Mesenchymal stem cell (in vitro differentiated cells and primary cell): ENCODE results near the gene PLAC9.
A peak's percentile ranks its signal among the peaks of the same experiment; 100 is the strongest.

Experiments used
- DNase-seq: peaks from one replicate; pipeline ENCODE4 v3.0.0-alpha.2; 2013
- H2AFZ ChIP-seq: one replicate; pipeline ENCODE4 v1.6.1; 2013; ENCODE audit warnings: low read depth, mild to moderate bottlenecking, control low read depth, inconsistent platforms, low read length, moderate library complexity
- H2AK5ac ChIP-seq: 2 replicates; pipeline ENCODE4 v1.6.1; 2013; ENCODE audit warnings: low read length, moderate library complexity, mild to moderate bottlenecking, inconsistent platforms; ENCODE audit not compliant: severe bottlenecking
- H2BK120ac ChIP-seq: one replicate; pipeline ENCODE4 v1.6.1; 2013; ENCODE audit warnings: low read depth, mild to moderate bottlenecking, inconsistent platforms, low read length, moderate library complexity
- H2BK12ac ChIP-seq, 2 experiments: one replicate each; pipeline ENCODE4 v1.6.1; 2013; ENCODE audit warnings: inconsistent platforms in 2 of 2, low read length in 2 of 2, mild to moderate bottlenecking in 2 of 2, moderate library complexity in 2 of 2, control low read depth in 1 of 2
- H2BK15ac ChIP-seq: one replicate; pipeline ENCODE4 v1.6.1; 2013; ENCODE audit warnings: mild to moderate bottlenecking, low read depth, inconsistent platforms; ENCODE audit not compliant: poor library complexity, severe bottlenecking
- H2BK5ac ChIP-seq: 2 replicates; pipeline ENCODE4 v1.6.1; 2013; ENCODE audit warnings: low read depth, mild to moderate bottlenecking, low read length, control low read depth, inconsistent platforms; ENCODE audit not compliant: poor library complexity, severe bottlenecking
- H3K14ac ChIP-seq, 2 experiments: one replicate each; pipeline ENCODE4 v1.6.1; 2013; ENCODE audit warnings: inconsistent platforms in 2 of 2, low read length in 2 of 2, control low read depth in 1 of 2, mild to moderate bottlenecking in 1 of 2, moderate library complexity in 1 of 2
- H3K18ac ChIP-seq, 2 experiments: one replicate each; pipeline ENCODE4 v1.6.1; 2013; ENCODE audit warnings: inconsistent platforms in 2 of 2, low read length in 2 of 2, control low read depth in 1 of 2, low read depth in 1 of 2, mild to moderate bottlenecking in 1 of 2
- H3K23ac ChIP-seq, 2 experiments: one replicate each; pipeline ENCODE4 v1.6.1; 2013; ENCODE audit warnings: inconsistent platforms in 2 of 2, low read length in 2 of 2, mild to moderate bottlenecking in 2 of 2, moderate library complexity in 2 of 2, control low read depth in 1 of 2
- H3K27ac ChIP-seq: 2 replicates; pipeline ENCODE4 v1.5.1; 2013; ENCODE audit warnings: mild to moderate bottlenecking, moderate library complexity, low read length, control low read depth, inconsistent platforms; ENCODE audit not compliant: poor library complexity, severe bottlenecking
- H3K27me3 ChIP-seq, 2 experiments: 2 replicates each; pipeline versions ENCODE4 v1.6.1 to v1.7.0; 2013; ENCODE audit warnings: low read length in 2 of 2, mild to moderate bottlenecking in 2 of 2, moderate library complexity in 2 of 2, control low read depth in 1 of 2, inconsistent platforms in 1 of 2; ENCODE audit not compliant: control insufficient read depth in 1 of 2, insufficient read depth in 1 of 2
- H3K36me3 ChIP-seq, 2 experiments: 2 replicates each; pipeline versions ENCODE4 v1.6.1 to v1.7.0; 2013; ENCODE audit warnings: low read length in 2 of 2, control low read depth in 1 of 2, inconsistent platforms in 1 of 2, low read depth in 1 of 2, mild to moderate bottlenecking in 1 of 2; ENCODE audit not compliant: insufficient read depth in 2 of 2, control insufficient read depth in 1 of 2
- H3K4ac ChIP-seq, 2 experiments: one replicate each; pipeline ENCODE4 v1.6.1; 2013; ENCODE audit warnings: inconsistent platforms in 2 of 2, low read length in 2 of 2, mild to moderate bottlenecking in 2 of 2, moderate library complexity in 2 of 2, control low read depth in 1 of 2, low read depth in 1 of 2
- H3K4me1 ChIP-seq: 2 replicates; pipeline ENCODE4 v1.6.1; 2013; ENCODE audit warnings: low read depth, low read length, control low read depth; ENCODE audit not compliant: control insufficient read depth, insufficient read depth
- H3K4me2 ChIP-seq: 2 replicates; pipeline ENCODE4 v1.6.1; 2013; ENCODE audit warnings: low read length, mild to moderate bottlenecking, inconsistent platforms; ENCODE audit not compliant: poor library complexity, severe bottlenecking
- H3K4me3 ChIP-seq, 2 experiments: 2 replicates each; pipeline versions ENCODE4 v1.5.1 to v1.7.0; 2013; ENCODE audit warnings: low read length in 2 of 2, mild to moderate bottlenecking in 2 of 2, control low read depth in 1 of 2, low read depth in 1 of 2; ENCODE audit not compliant: insufficient read depth in 1 of 2
- H3K79me1 ChIP-seq: replicated peaks from 2 replicates; pipeline ENCODE4 v1.6.1; 2013; ENCODE audit warnings: mild to moderate bottlenecking, control low read depth, low read length, inconsistent platforms; ENCODE audit not compliant: poor library complexity, severe bottlenecking
- H3K9ac ChIP-seq: 2 replicates; pipeline ENCODE4 v1.7.0; 2013; ENCODE audit warnings: mild to moderate bottlenecking, low read length, moderate library complexity
- H3K9me3 ChIP-seq: 2 replicates; pipeline ENCODE4 v1.7.0; 2013; ENCODE audit warnings: mild to moderate bottlenecking, low read length; ENCODE audit not compliant: control insufficient read depth
- H4K8ac ChIP-seq: one replicate; pipeline ENCODE4 v1.6.1; 2013; ENCODE audit warnings: inconsistent platforms, mild to moderate bottlenecking, low read length, moderate library complexity
- H4K91ac ChIP-seq: one replicate; pipeline ENCODE4 v1.6.1; 2013; ENCODE audit warnings: mild to moderate bottlenecking, low read length, inconsistent platforms
- WGBS: methylation state at CpG from one replicate; pipeline ENCODE4 v1.1.7; 2013; ENCODE audit warnings: mixed read lengths; 5-methylcytosine and 5-hydroxymethylcytosine counted together

Gene PLAC9

DNA sequence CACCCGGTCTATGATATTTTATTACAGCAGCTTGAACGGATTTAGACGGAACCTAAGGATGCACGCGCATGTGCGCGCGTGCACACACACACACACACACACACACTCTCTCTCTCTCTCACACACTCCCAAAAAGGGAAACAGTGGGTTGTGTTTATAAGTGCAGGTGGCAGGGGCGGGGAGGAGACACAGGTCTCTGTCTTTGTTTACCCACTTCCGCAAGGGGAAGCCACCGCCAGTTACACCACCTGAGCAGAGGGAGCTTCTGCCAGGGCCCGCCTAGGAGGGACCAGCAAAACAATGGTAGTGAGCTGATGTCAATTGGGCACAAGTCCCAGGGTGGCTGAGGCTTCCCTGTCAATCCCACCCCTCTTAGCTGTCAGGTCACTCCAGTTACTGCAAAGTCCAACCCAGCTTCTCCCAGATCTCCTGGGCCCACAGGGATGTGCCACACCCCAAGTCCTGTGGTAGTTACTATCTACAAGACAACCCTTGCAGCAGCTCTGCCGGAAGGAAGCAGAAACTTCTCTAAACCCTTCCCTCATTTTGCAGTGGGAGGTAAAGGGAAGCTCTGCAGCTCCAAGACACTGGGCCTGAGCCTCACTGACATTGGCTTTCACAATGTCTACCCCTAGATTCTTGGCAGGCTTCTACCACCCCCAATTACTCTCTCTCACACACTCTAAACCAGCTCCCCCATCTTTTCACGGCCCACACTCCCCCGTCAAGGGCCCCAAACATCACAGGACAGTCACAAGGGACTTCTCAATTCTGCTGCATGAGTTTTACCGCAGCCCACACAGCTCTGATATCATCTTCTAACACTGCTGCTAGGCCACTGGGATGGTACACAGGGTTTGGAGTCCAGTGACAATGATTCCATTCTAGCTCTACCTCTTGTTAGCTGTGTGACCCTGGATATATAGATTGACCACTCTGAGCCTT lies 55.2 kb downstream of the PLAC9 start:
- no peak overlapping the region for H2BK12ac ChIP-seq
- H3K4me2 ChIP-seq = no peak overlapping the region
- DNase-seq = no peak
- no peak overlapping the region for H2AFZ ChIP-seq
- H2BK120ac ChIP-seq = no peak overlapping the region
- H4K8ac ChIP-seq = no peak overlapping the region
- H3K9ac ChIP-seq = peak overlapping the region; percentile 30
- no peak overlapping the region for H3K4ac ChIP-seq
- H3K27me3 ChIP-seq = no peaks in the 10 kb centered on the region
- peaks cover 10% of the 10 kb centered on the region for H3K4me1 ChIP-seq
- H3K79me1 ChIP-seq = peaks cover 27% of the 10 kb centered on the region
- no peak overlapping the region for H3K27ac ChIP-seq
- no peak overlapping the region for H3K4me3 ChIP-seq
- H2AK5ac ChIP-seq = no peak overlapping the region
- H3K23ac ChIP-seq = no peak overlapping the region
- H3K18ac ChIP-seq = no peak overlapping the region
- WGBS = 83% methylated on average over 11 of the region's 16 CpGs
- H3K14ac ChIP-seq = no peak overlapping the region
- H2BK5ac ChIP-seq = no peak overlapping the region
- peaks cover 24 to 34% of the 10 kb centered on the region in 2 experiments for H3K36me3 ChIP-seq
- H2BK15ac ChIP-seq = no peak overlapping the region
- peaks cover 6% of the 10 kb centered on the region for H3K9me3 ChIP-seq
- H4K91ac ChIP-seq = no peak overlapping the region

GRCh38 chr10:80188713-80189112 lies 56.2 kb downstream of the PLAC9 start:
- Histone ChIP-seq H3K4me1 (peaks cover 7% of the 10 kb centered on the region), H3K9me3 (peaks cover 8% of the 10 kb centered on the region), H2AFZ (no peak overlapping the region), H3K4me3 (no peak overlapping the region), H3K79me1 (peaks cover 22% of the 10 kb centered on the region), H3K14ac (no peak overlapping the region), H4K91ac (no peak overlapping the region), H3K27me3 (no peaks in the 10 kb centered on the region), H2BK5ac (no peak overlapping the region), H3K4ac (no peak overlapping the region), H3K36me3 (peaks cover 16 to 29% of the 10 kb centered on the region in 2 experiments), H3K18ac (no peak overlapping the region), H4K8ac (no peak overlapping the region), H2BK12ac (no peak overlapping the region), H2BK15ac (no peak overlapping the region), H3K27ac (no peak overlapping the region), H2AK5ac (no peak overlapping the region), H3K4me2 (no peak overlapping the region), H3K9ac (no peak overlapping the region), H3K23ac (no peak overlapping the region), H2BK120ac (no peak overlapping the region)
- 94% methylated on average over 9 of the region's 9 CpGs for WGBS
- DNase-seq = no peak

DNA sequence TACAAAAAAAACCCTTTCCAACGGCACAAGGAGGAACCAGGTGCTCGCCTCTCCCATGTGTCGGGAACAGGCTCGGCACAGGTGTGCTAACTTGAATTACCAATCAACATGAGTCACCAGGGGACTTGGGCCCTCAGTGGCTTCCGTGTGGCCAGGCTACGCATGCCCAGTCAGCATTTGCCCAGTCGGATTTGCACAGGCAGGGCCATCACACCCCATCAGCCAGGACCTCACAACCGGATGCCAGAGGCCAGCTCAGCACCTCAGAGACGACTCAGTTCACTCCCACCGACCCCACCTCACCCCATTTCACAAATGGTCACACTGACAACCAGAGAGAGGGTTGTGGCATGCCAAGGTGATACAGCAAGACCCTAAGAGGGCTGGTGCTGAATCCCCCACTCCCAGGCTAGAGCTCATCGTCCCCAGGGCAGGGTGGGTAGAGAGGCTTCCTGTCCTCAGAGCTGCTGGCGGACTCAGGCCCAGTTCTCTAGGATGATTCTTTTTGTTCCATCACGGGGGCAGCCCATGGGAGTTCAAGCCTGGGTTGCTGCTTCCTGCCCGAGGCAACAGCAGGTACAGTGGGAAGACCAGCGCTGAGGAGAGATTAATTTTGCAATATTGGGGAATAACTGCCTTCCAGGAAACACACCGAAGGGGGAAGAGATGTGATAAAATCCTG lies 59.2 kb downstream of the PLAC9 start:
- Histone ChIP-seq H3K4ac (no peak overlapping the region), H3K23ac (peak overlapping the region in 1 of 2 experiments; percentile 34), H4K91ac (no peak overlapping the region), H3K36me3 (peaks cover 24 to 34% of the 10 kb centered on the region in 2 experiments), H3K27ac (no peak overlapping the region), H3K4me2 (no peak overlapping the region), H3K9me3 (peaks cover 8% of the 10 kb centered on the region), H3K4me3 (no peak overlapping the region), H2BK120ac (no peak overlapping the region), H3K18ac (peak overlapping the region in 1 of 2 experiments; percentile 34), H3K27me3 (no peaks in the 10 kb centered on the region), H3K14ac (no peak overlapping the region), H3K4me1 (peaks cover 13% of the 10 kb centered on the region), H2AFZ (no peak overlapping the region), H2BK5ac (no peak overlapping the region), H4K8ac (no peak overlapping the region), H2AK5ac (no peak overlapping the region), H3K79me1 (peaks cover 22% of the 10 kb centered on the region), H2BK12ac (no peak overlapping the region), H3K9ac (no peak overlapping the region), H2BK15ac (no peak overlapping the region)
- 82% methylated on average over 14 of the region's 16 CpGs for WGBS
- DNase-seq = no peak

DNA sequence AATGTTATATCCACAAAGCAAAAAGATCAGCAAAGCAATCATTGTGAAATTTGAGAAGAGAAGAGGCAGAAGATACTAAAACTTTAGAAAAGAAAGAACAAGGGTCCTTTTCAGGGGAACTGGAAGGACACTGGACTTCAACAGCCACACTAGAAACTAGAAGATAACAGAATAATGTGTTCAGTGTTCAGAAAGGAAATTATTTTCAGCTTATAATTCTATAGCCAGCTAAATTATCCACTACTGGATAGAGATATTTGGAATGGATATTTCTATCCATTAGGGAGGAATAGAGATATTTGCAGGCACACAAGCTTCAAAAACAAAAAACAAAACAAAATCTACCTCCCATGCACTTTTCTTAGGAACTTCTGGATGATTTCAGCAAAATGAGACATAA lies 60.0 kb downstream of the PLAC9 start:
- Histone ChIP-seq H3K4me1 (peaks cover 20% of the 10 kb centered on the region), H3K36me3 (peaks cover 21 to 34% of the 10 kb centered on the region in 2 experiments), H3K23ac (no peak overlapping the region), H3K18ac (no peak overlapping the region), H3K27ac (no peak overlapping the region), H2AK5ac (no peak overlapping the region), H2BK5ac (no peak overlapping the region), H2BK15ac (no peak overlapping the region), H3K79me1 (peaks cover 17% of the 10 kb centered on the region), H3K4me3 (no peak overlapping the region), H4K8ac (no peak overlapping the region), H3K9ac (no peak overlapping the region), H2AFZ (no peak overlapping the region), H4K91ac (no peak overlapping the region), H3K9me3 (peaks cover 8% of the 10 kb centered on the region), H2BK120ac (no peak overlapping the region), H2BK12ac (no peak overlapping the region), H3K4me2 (no peak overlapping the region), H3K4ac (no peak overlapping the region), H3K27me3 (no peaks in the 10 kb centered on the region), H3K14ac (no peak overlapping the region)
- no peak for DNase-seq
